Activated T-cell treated with anti-CD3 and anti-CD28 coated beads, Interleukin-2, amount 50 U/mL, for 24 hours (primary cell): ENCODE results near the gene TAS1R3.
"Not testable (repeated sequence)": the region's sequence is repeated elsewhere in the genome, so short reads cannot be mapped to it uniquely, and the experiment has no call there.

Source experiments
- DNase-seq: peaks from one replicate; pipeline ENCODE4 v3.0.0-alpha.2; 2020
- H3K27ac Mint-ChIP-seq: 2 replicates; pipeline ENCODE4 v1.8.0; 2020; ENCODE audit warnings: mild to moderate bottlenecking, mixed read lengths
- H3K27me3 Mint-ChIP-seq: 2 replicates; pipeline ENCODE4 v1.8.0; 2020; ENCODE audit warnings: mixed read lengths
- H3K36me3 Mint-ChIP-seq: 2 replicates; pipeline ENCODE4 v1.8.0; 2020; ENCODE audit warnings: low read depth, mixed read lengths
- H3K4me1 Mint-ChIP-seq: 2 replicates; pipeline ENCODE4 v1.8.0; 2020; ENCODE audit warnings: low read depth, mixed read lengths
- H3K4me3 Mint-ChIP-seq: 2 replicates; pipeline ENCODE4 v1.8.0; 2020; ENCODE audit warnings: mild to moderate bottlenecking, moderate library complexity, mixed read lengths
- H3K9me3 Mint-ChIP-seq: 2 replicates; pipeline ENCODE4 v1.8.0; 2020; ENCODE audit warnings: mixed read lengths

Gene TAS1R3

GRCh38 chr1:1364266-1364665 is 33.2 kb downstream of the TAS1R3 start:
- H3K4me1 Mint-ChIP-seq: peaks cover 2% of the 10 kb centered on the region
- no peak for DNase-seq
- no peaks in the 10 kb centered on the region for H3K9me3 Mint-ChIP-seq
- H3K27ac Mint-ChIP-seq: no peak overlapping the region
- H3K27me3 Mint-ChIP-seq: peaks cover 8% of the 10 kb centered on the region
- no peak overlapping the region for H3K4me3 Mint-ChIP-seq
- H3K36me3 Mint-ChIP-seq: no peaks in the 10 kb centered on the region

GRCh38 chr1:1365875-1366698 is 35.0 kb downstream of the TAS1R3 start:
- H3K9me3 Mint-ChIP-seq: no peaks in the 10 kb centered on the region
- peaks cover 2% of the 10 kb centered on the region for H3K4me1 Mint-ChIP-seq
- H3K27me3 Mint-ChIP-seq: peaks cover 2% of the 10 kb centered on the region
- no peak overlapping the region for H3K27ac Mint-ChIP-seq
- DNase-seq: no peak
- no peaks in the 10 kb centered on the region for H3K36me3 Mint-ChIP-seq
- H3K4me3 Mint-ChIP-seq: no peak overlapping the region

GRCh38 chr1:1366699-1367066 is 35.6 kb downstream of the TAS1R3 start:
- H3K4me3 Mint-ChIP-seq: no peak overlapping the region
- H3K27ac Mint-ChIP-seq: no peak overlapping the region
- no peak for DNase-seq
- no peaks in the 10 kb centered on the region for H3K9me3 Mint-ChIP-seq
- no peaks in the 10 kb centered on the region for H3K36me3 Mint-ChIP-seq
- H3K27me3 Mint-ChIP-seq: peaks cover 2% of the 10 kb centered on the region
- H3K4me1 Mint-ChIP-seq: peaks cover 8% of the 10 kb centered on the region

GRCh38 chr1:1367315-1367714 is 36.2 kb downstream of the TAS1R3 start:
- Mint-ChIP-seq H3K4me3 (no peak overlapping the region), H3K27me3 (no peaks in the 10 kb centered on the region), H3K36me3 (peaks cover 2% of the 10 kb centered on the region), H3K9me3 (no peaks in the 10 kb centered on the region), H3K4me1 (peaks cover 13% of the 10 kb centered on the region), H3K27ac (no peak overlapping the region)
- no peak for DNase-seq

GRCh38 chr1:1370094-1370493 is 39.0 kb downstream of the TAS1R3 start:
- H3K27ac Mint-ChIP-seq, DNase-seq, H3K4me3 Mint-ChIP-seq, H3K27me3 Mint-ChIP-seq, H3K9me3 Mint-ChIP-seq: not testable (repeated sequence)
- H3K36me3 Mint-ChIP-seq: peaks cover 22% of the 10 kb centered on the region
- peaks cover 30% of the 10 kb centered on the region for H3K4me1 Mint-ChIP-seq

- Mint-ChIP-seq H3K27ac (no peak overlapping the region), H3K4me1 (peaks cover 32% of the 10 kb centered on the region), H3K4me3 (no peak overlapping the region), H3K36me3 (peaks cover 26% of the 10 kb centered on the region), H3K9me3 (no peaks in the 10 kb centered on the region), H3K27me3 (no peaks in the 10 kb centered on the region)
- no peak for DNase-seq
Observed at GRCh38 chr1:1370771-1371300, 39.8 kb downstream of the TAS1R3 start.

- no peaks in the 10 kb centered on the region for H3K9me3 Mint-ChIP-seq
- no peak overlapping the region for H3K4me3 Mint-ChIP-seq
- no peak for DNase-seq
- H3K27ac Mint-ChIP-seq: no peak overlapping the region
- H3K27me3 Mint-ChIP-seq: no peaks in the 10 kb centered on the region
- peaks cover 36% of the 10 kb centered on the region for H3K4me1 Mint-ChIP-seq
- peaks cover 26% of the 10 kb centered on the region for H3K36me3 Mint-ChIP-seq
Observed at GRCh38 chr1:1371364-1371745, 40.3 kb downstream of the TAS1R3 start.

- peak; percentile 89 for DNase-seq
- H3K27me3 Mint-ChIP-seq: no peaks in the 10 kb centered on the region
- peak overlapping the region; percentile 79 for H3K27ac Mint-ChIP-seq
- peaks cover 30% of the 10 kb centered on the region for H3K36me3 Mint-ChIP-seq
- peak overlapping the region; percentile 60 for H3K4me3 Mint-ChIP-seq
- H3K4me1 Mint-ChIP-seq: peaks cover 39% of the 10 kb centered on the region
- H3K9me3 Mint-ChIP-seq: no peaks in the 10 kb centered on the region
Observed at GRCh38 chr1:1371746-1372711, 40.9 kb downstream of the TAS1R3 start.

GRCh38 chr1:1373051-1373814 is 42.2 kb downstream of the TAS1R3 start:
- no peaks in the 10 kb centered on the region for H3K27me3 Mint-ChIP-seq
- H3K9me3 Mint-ChIP-seq: no peaks in the 10 kb centered on the region
- peak overlapping the region; percentile 90 for H3K4me3 Mint-ChIP-seq
- peaks cover 33% of the 10 kb centered on the region for H3K36me3 Mint-ChIP-seq
- H3K27ac Mint-ChIP-seq: peak overlapping the region; percentile 96
- DNase-seq: no peak
- peaks cover 39% of the 10 kb centered on the region for H3K4me1 Mint-ChIP-seq

- H3K36me3 Mint-ChIP-seq: peaks cover 35% of the 10 kb centered on the region
- no peaks in the 10 kb centered on the region for H3K9me3 Mint-ChIP-seq
- H3K27me3 Mint-ChIP-seq: no peaks in the 10 kb centered on the region
- peak overlapping the region; percentile 96 for H3K27ac Mint-ChIP-seq
- peak overlapping the region; percentile 90 for H3K4me3 Mint-ChIP-seq
- DNase-seq: no peak
- peaks cover 39% of the 10 kb centered on the region for H3K4me1 Mint-ChIP-seq
Observed at GRCh38 chr1:1373815-1374588, 42.9 kb downstream of the TAS1R3 start.

- H3K36me3 Mint-ChIP-seq: peaks cover 35% of the 10 kb centered on the region
- H3K4me1 Mint-ChIP-seq: peaks cover 39% of the 10 kb centered on the region
- no peaks in the 10 kb centered on the region for H3K9me3 Mint-ChIP-seq
- DNase-seq: peak; percentile 40
- H3K27ac Mint-ChIP-seq: peak overlapping the region; percentile 96
- H3K27me3 Mint-ChIP-seq: no peaks in the 10 kb centered on the region
- peak overlapping the region; percentile 90 for H3K4me3 Mint-ChIP-seq
Observed at GRCh38 chr1:1374589-1374928, 43.5 kb downstream of the TAS1R3 start.

- H3K4me3 Mint-ChIP-seq: peak within 1 kb of the TSS; percentile 90
- H3K27ac Mint-ChIP-seq: peak within 1 kb of the TSS; percentile 96
- peaks cover 39% of the 10 kb centered on the region for H3K4me1 Mint-ChIP-seq
- H3K9me3 Mint-ChIP-seq: no peaks in the 10 kb centered on the region
- peaks cover 35% of the 10 kb centered on the region for H3K36me3 Mint-ChIP-seq
- DNase-seq: peak; percentile 93
- H3K27me3 Mint-ChIP-seq: no peaks in the 10 kb centered on the region
Observed at GRCh38 chr1:1374929-1375662, 44.0 kb downstream of the TAS1R3 start, which contains the start of gene AURKAIP1. TSS of gene AURKAIP1 (minus strand) at chr1:1375207. CDS start at chr1:1374756, 451 bp downstream.
